Activated CD8-positive, alpha-beta T cell treated with anti-CD3 and anti-CD28 coated beads for 36 hours (primary cell): ENCODE measurements around the gene UGCG. TPM values are rescaled to one million over a fixed set of nuclear protein-coding genes. Genes with fewer than 3 reads are reported as not detected.
"Not testable (repeated sequence)": the region's sequence is repeated elsewhere in the genome, so short reads cannot be mapped to it uniquely, and the experiment has no call there.

ENCODE experiments used
- ATAC-seq: fragments of 200-7000 bp; cut with Tn5 transposase; one replicate; pipeline ENCODE4 v1.10.0; 2021; ENCODE audit warnings: mild to moderate bottlenecking, moderate library complexity
- CTCF ChIA-PET: fragments of 350-600 bp; sonication (Branson Sonifier 250); formaldehyde crosslinking; loops from one replicate; lab custom pipeline; 2021; ENCODE audit warnings: antibody characterized with exemption; lab: Charles Lee
- POLR2A ChIA-PET: fragments of 350-600 bp; sonication (Branson Sonifier 250); formaldehyde crosslinking; loops from one replicate; lab custom pipeline; 2021; ENCODE audit warnings: antibody characterized with exemption; lab: Charles Lee
- DNase-seq: peaks from one replicate; pipeline ENCODE4 v3.0.0-alpha.2; 2020
- H3K27ac Mint-ChIP-seq: one replicate; pipeline ENCODE4 v1.8.0; 2021; ENCODE audit warnings: mild to moderate bottlenecking, mixed read lengths
- H3K27me3 Mint-ChIP-seq: one replicate; pipeline ENCODE4 v1.8.0; 2021; ENCODE audit warnings: mixed read lengths
- H3K36me3 Mint-ChIP-seq: one replicate; pipeline ENCODE4 v1.8.0; 2021; ENCODE audit warnings: low read depth, mixed read lengths
- H3K4me1 Mint-ChIP-seq: one replicate; pipeline ENCODE4 v1.8.0; 2021; ENCODE audit warnings: low read depth, mixed read lengths
- H3K4me3 Mint-ChIP-seq: one replicate; pipeline ENCODE4 v1.8.0; 2021; ENCODE audit warnings: mild to moderate bottlenecking, moderate library complexity, mixed read lengths
- H3K9me3 Mint-ChIP-seq: one replicate; pipeline ENCODE4 v1.8.0; 2021; ENCODE audit warnings: mixed read lengths
- CTCF ChIP-seq: fragments of 200-600 bp; IDR thresholded peaks from one replicate; pipeline ENCODE4 v1.8.0; 2022; ENCODE audit warnings: antibody characterized with exemption, mild to moderate bottlenecking
- intact Hi-C: fragments of 100-400 bp; cut with micrococcal nuclease; formaldehyde crosslinking; loops from one replicate; pipeline ENCODE4 v1.10.0; 2022
- total RNA-seq, 2 experiments: library from RNA; stranded (reverse); gene quantifications; one replicate each; pipeline ENCODE4 v1.2.3, GENCODE V29; 2021

The UGCG gene
- total RNA-seq, 2 experiments from 2014 or later = 13.5 to 14.3 TPM

- Mint-ChIP-seq H3K9me3 (peaks cover 3% of the 10 kb centered on the region), H3K36me3 (no peaks in the 10 kb centered on the region), H3K4me3 (no peak overlapping the region), H3K27me3 (peaks cover 5% of the 10 kb centered on the region), H3K4me1 (peaks cover 18% of the 10 kb centered on the region), H3K27ac (no peak overlapping the region)
- intact Hi-C loops = loop anchor here (2.0 kb wide), 1 partner anchor 28 kb away; no protein-coding TSS in a partner anchor
- ChIA-PET POLR2A (interaction anchor here (0.7 to 1.1 kb wide), 2 partner anchors 26 to 160 kb away, joined by 3 to 4 read pairs; partner anchors contain the start of gene UGCG), CTCF (interaction anchor here (0.8 to 0.9 kb wide), 2 partner anchors 9 to 22 kb away, joined by 3 read pairs; no protein-coding TSS in a partner anchor)
- ATAC-seq = peak; percentile 91
- DNase-seq = peak; percentile 69
- no peak for TF ChIP-seq CTCF
Measured at GRCh38 chr9:111870774-111871498, 25.7 kb upstream of the UGCG start.

- H3K4me1 Mint-ChIP-seq = peaks cover 18% of the 10 kb centered on the region
- ChIA-PET POLR2A (interaction anchor here (1.1 kb wide), 1 partner anchor 26 kb away, joined by 4 read pairs; the partner anchor contains the start of gene UGCG), CTCF (interaction anchor here (0.8 kb wide), 1 partner anchor 21 kb away, joined by 3 read pairs; no protein-coding TSS in a partner anchor)
- no peak for TF ChIP-seq CTCF
- no peaks in the 10 kb centered on the region for H3K36me3 Mint-ChIP-seq
- H3K27ac Mint-ChIP-seq = no peak overlapping the region
- ATAC-seq (no peak), DNase-seq (no peak)
- H3K27me3 Mint-ChIP-seq = peaks cover 5% of the 10 kb centered on the region
- intact Hi-C loops = loop anchor here (2.0 kb wide), 1 partner anchor 27 kb away; no protein-coding TSS in a partner anchor
- peaks cover 3% of the 10 kb centered on the region for H3K9me3 Mint-ChIP-seq
- H3K4me3 Mint-ChIP-seq = no peak overlapping the region
Measured at GRCh38 chr9:111871499-111871855, 25.1 kb upstream of the UGCG start.

- intact Hi-C loops = no loop called here
- Mint-ChIP-seq H3K9me3 (no peaks in the 10 kb centered on the region), H3K4me3 (no peak overlapping the region), H3K27ac (no peak overlapping the region), H3K36me3 (no peaks in the 10 kb centered on the region), H3K27me3 (peaks cover 5% of the 10 kb centered on the region), H3K4me1 (peaks cover 14% of the 10 kb centered on the region)
- ChIA-PET CTCF (no interaction called here), POLR2A (no interaction called here)
- no peak for DNase-seq
- ATAC-seq = no peak
- no peak for TF ChIP-seq CTCF
Measured at GRCh38 chr9:111872886-111873285, 23.7 kb upstream of the UGCG start.

GRCh38 chr9:111873901-111874300, 22.7 kb upstream of the UGCG start:
- Mint-ChIP-seq H3K27ac (no peak overlapping the region), H3K4me1 (peaks cover 14% of the 10 kb centered on the region), H3K27me3 (peaks cover 5% of the 10 kb centered on the region), H3K4me3 (no peak overlapping the region), H3K36me3 (no peaks in the 10 kb centered on the region), H3K9me3 (no peaks in the 10 kb centered on the region)
- intact Hi-C loops = no loop called here
- TF ChIP-seq CTCF = no peak
- DNase-seq (no peak), ATAC-seq (no peak)
- ChIA-PET CTCF (no interaction called here), POLR2A (no interaction called here)

- H3K4me1 Mint-ChIP-seq = peaks cover 14% of the 10 kb centered on the region
- peaks cover 5% of the 10 kb centered on the region for H3K27me3 Mint-ChIP-seq
Measured at GRCh38 chr9:111874500-111874899, 22.1 kb upstream of the UGCG start.

GRCh38 chr9:111875291-111875690, 21.3 kb upstream of the UGCG start:
- H3K9me3 Mint-ChIP-seq, H3K27ac Mint-ChIP-seq, intact Hi-C loops, ATAC-seq, H3K36me3 Mint-ChIP-seq, H3K4me3 Mint-ChIP-seq, H3K27me3 Mint-ChIP-seq, POLR2A ChIA-PET, DNase-seq: not testable (repeated sequence)
- peaks cover 12% of the 10 kb centered on the region for H3K4me1 Mint-ChIP-seq
- CTCF ChIA-PET = interaction anchor here (0.9 kb wide), 1 partner anchor 199 kb away, joined by 3 read pairs; no protein-coding TSS in a partner anchor

More at GRCh38 chr9:111874500-111874899, 22.1 kb upstream of the UGCG start:
- ChIA-PET POLR2A (no interaction called here), CTCF (interaction anchor here (0.9 kb wide), 1 partner anchor 199 kb away, joined by 3 read pairs; no protein-coding TSS in a partner anchor)
- ATAC-seq = no peak
- Mint-ChIP-seq H3K27ac (no peak overlapping the region), H3K4me3 (no peak overlapping the region), H3K9me3 (no peaks in the 10 kb centered on the region), H3K36me3 (no peaks in the 10 kb centered on the region)
- TF ChIP-seq CTCF = no peak
- no peak for DNase-seq
- intact Hi-C loops = no loop called here

DNA sequence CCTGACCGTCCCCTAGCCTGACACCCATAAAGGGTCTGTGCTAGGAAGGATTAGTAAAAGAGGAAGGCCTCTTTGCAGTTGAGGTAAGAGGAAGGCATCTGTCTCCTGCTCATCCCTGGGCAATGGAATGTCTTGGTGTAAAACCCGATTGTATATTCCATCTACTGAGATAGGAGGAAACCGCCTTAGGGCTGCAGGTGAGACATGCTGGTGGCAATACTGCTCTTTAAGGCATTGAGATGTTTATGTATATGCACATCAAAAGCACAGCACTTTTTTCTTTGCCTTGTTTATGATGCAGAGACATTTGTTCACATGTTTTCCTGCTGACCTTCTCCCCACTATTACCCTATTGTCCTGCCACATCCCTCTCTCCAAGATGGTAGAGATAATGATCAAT, 20.9 kb upstream of the UGCG start:
- H3K9me3 Mint-ChIP-seq, POLR2A ChIA-PET, H3K27ac Mint-ChIP-seq, ATAC-seq, DNase-seq, H3K4me1 Mint-ChIP-seq, H3K36me3 Mint-ChIP-seq, intact Hi-C loops, H3K4me3 Mint-ChIP-seq, H3K27me3 Mint-ChIP-seq: not testable (repeated sequence)
- CTCF ChIA-PET = interaction anchor here (0.9 kb wide), 1 partner anchor 198 kb away, joined by 3 read pairs; no protein-coding TSS in a partner anchor
